H9 (cell line): ENCODE data around the gene LIM2. TPM values are rescaled to one million over a fixed set of nuclear protein-coding genes. Genes with fewer than 3 reads are reported as not detected.

Experiments used
- DNase-seq: peaks from one replicate; pipeline ENCODE4 v3.0.0-alpha.2; 2017
- H2AFZ ChIP-seq: one replicate; pipeline ENCODE4 v1.6.1; 2013; ENCODE audit warnings: mild to moderate bottlenecking, low read length, control low read depth, moderate library complexity
- H2AK5ac ChIP-seq: 2 replicates; pipeline ENCODE4 v1.6.1; 2013; ENCODE audit warnings: low read length, control low read depth, mixed read lengths; ENCODE audit not compliant: insufficient read length
- H2BK120ac ChIP-seq: one replicate; pipeline ENCODE4 v1.6.1; 2013; ENCODE audit warnings: low read depth, mild to moderate bottlenecking, low read length, control low read depth, inconsistent platforms; ENCODE audit not compliant: poor library complexity, severe bottlenecking
- H2BK12ac ChIP-seq: 2 replicates; pipeline ENCODE4 v1.6.1; 2013; ENCODE audit warnings: low read length, control low read depth, mixed read lengths, low read depth; ENCODE audit not compliant: insufficient read length
- H2BK15ac ChIP-seq: 2 replicates; pipeline ENCODE4 v1.6.1; 2013; ENCODE audit warnings: low read depth, low read length, control low read depth
- H2BK20ac ChIP-seq: one replicate; pipeline ENCODE4 v1.6.1; 2013; ENCODE audit warnings: low read depth, mild to moderate bottlenecking, low read length, control low read depth, inconsistent platforms; ENCODE audit not compliant: poor library complexity, severe bottlenecking
- H2BK5ac ChIP-seq: 2 replicates; pipeline ENCODE4 v1.6.1; 2013; ENCODE audit warnings: low read length, control low read depth, mixed read lengths; ENCODE audit not compliant: insufficient read length
- H3K14ac ChIP-seq: 2 replicates; pipeline ENCODE4 v1.6.1; 2013; ENCODE audit warnings: low read length, control low read depth; ENCODE audit not compliant: insufficient read depth
- H3K18ac ChIP-seq: 2 replicates; pipeline ENCODE4 v1.6.1; 2013; ENCODE audit warnings: low read depth, mild to moderate bottlenecking, mixed read lengths, low read length, control low read depth; ENCODE audit not compliant: insufficient read length
- H3K23ac ChIP-seq: 2 replicates; pipeline ENCODE4 v1.6.1; 2013; ENCODE audit warnings: low read length, control low read depth, mixed read lengths, low read depth; ENCODE audit not compliant: insufficient read length
- H3K23me2 ChIP-seq: 2 replicates; pipeline ENCODE4 v1.6.1; 2013; ENCODE audit warnings: low read depth, mild to moderate bottlenecking, mixed read lengths, low read length, control low read depth; ENCODE audit not compliant: insufficient read length, poor library complexity, severe bottlenecking
- H3K27ac ChIP-seq: 2 replicates; pipeline ENCODE4 v1.5.1; 2013; ENCODE audit warnings: low read length, control low read depth, mixed read lengths, low read depth; ENCODE audit not compliant: insufficient read length
- H3K27me3 ChIP-seq: 2 replicates; pipeline ENCODE4 v1.6.1; 2013; ENCODE audit warnings: low read length, control low read depth, inconsistent platforms; ENCODE audit not compliant: insufficient read depth
- H3K4ac ChIP-seq: 2 replicates; pipeline ENCODE4 v1.6.1; 2013; ENCODE audit warnings: low read depth, mild to moderate bottlenecking, control low read depth, inconsistent platforms, low read length, moderate library complexity
- H3K4me1 ChIP-seq: 2 replicates; pipeline ENCODE4 v1.6.1; 2013; ENCODE audit warnings: low read length, control low read depth, inconsistent platforms; ENCODE audit not compliant: insufficient read depth
- H3K4me2 ChIP-seq: 2 replicates; pipeline ENCODE4 v1.6.1; 2013; ENCODE audit warnings: low read length, control low read depth, mixed read lengths; ENCODE audit not compliant: insufficient read length, insufficient read depth
- H3K56ac ChIP-seq: 2 replicates; pipeline ENCODE4 v1.6.1; 2013; ENCODE audit warnings: low read depth, mild to moderate bottlenecking, mixed read lengths, low read length, control low read depth; ENCODE audit not compliant: insufficient read length
- H3K79me1 ChIP-seq: 2 replicates; pipeline ENCODE4 v1.6.1; 2013; ENCODE audit warnings: low read depth, mild to moderate bottlenecking, moderate library complexity, low read length, control low read depth, inconsistent platforms; ENCODE audit not compliant: insufficient read depth, poor library complexity, severe bottlenecking
- H3K79me2 ChIP-seq: 2 replicates; pipeline ENCODE4 v1.6.1; 2013; ENCODE audit warnings: low read length, control low read depth, inconsistent platforms; ENCODE audit not compliant: insufficient read depth
- H3K9ac ChIP-seq: 2 replicates; pipeline ENCODE4 v1.6.1; 2013; ENCODE audit warnings: low read length, control low read depth, mixed read lengths; ENCODE audit not compliant: insufficient read length; ENCODE audit errors: extremely low read depth
- H3K9me3 ChIP-seq: one replicate; pipeline ENCODE4 v1.6.1; 2013; ENCODE audit warnings: low read depth, low read length, inconsistent platforms; ENCODE audit not compliant: control insufficient read depth
- H3T11ph ChIP-seq: one replicate; pipeline ENCODE4 v1.6.1; 2013; ENCODE audit warnings: mild to moderate bottlenecking, low read length, control low read depth, inconsistent platforms
- H4K20me1 ChIP-seq: one replicate; pipeline ENCODE4 v1.6.1; 2013; ENCODE audit not compliant: control insufficient read depth, insufficient read length, insufficient read depth
- H4K5ac ChIP-seq: 2 replicates; pipeline ENCODE4 v1.6.1; 2013; ENCODE audit warnings: low read depth, mild to moderate bottlenecking, mixed read lengths, low read length, control low read depth; ENCODE audit not compliant: insufficient read length
- H4K8ac ChIP-seq: replicated peaks from 2 replicates; pipeline ENCODE4 v1.6.1; 2013; ENCODE audit warnings: low read length, control low read depth, mixed read lengths, low read depth; ENCODE audit not compliant: insufficient read length
- H4K91ac ChIP-seq: 2 replicates; pipeline ENCODE4 v1.6.1; 2013; ENCODE audit warnings: low read depth, mild to moderate bottlenecking, moderate library complexity, mixed read lengths, low read length, control low read depth; ENCODE audit not compliant: insufficient read length
- H3K27ac Mint-ChIP-seq, 3 experiments: 2 replicates in 2 of 3; 3 replicates in 1 of 3; pipeline ENCODE4 v1.8.0; 2020 to 2021; ENCODE audit warnings: mixed read lengths in 3 of 3, mild to moderate bottlenecking in 1 of 3, moderate library complexity in 1 of 3
- H3K27me3 Mint-ChIP-seq: 2 replicates; pipeline ENCODE4 v1.8.0; 2021; ENCODE audit warnings: low read depth, mild to moderate bottlenecking, moderate library complexity, mixed read lengths
- H3K36me3 Mint-ChIP-seq, 3 experiments: 2 replicates in 2 of 3; 3 replicates in 1 of 3; pipeline ENCODE4 v1.8.0; 2020 to 2021; ENCODE audit warnings: low read depth in 3 of 3, mixed read lengths in 3 of 3; ENCODE audit not compliant: insufficient read depth in 1 of 3
- H3K4me1 Mint-ChIP-seq, 2 experiments: 2 replicates each; pipeline ENCODE4 v1.8.0; 2020; ENCODE audit warnings: mixed read lengths in 2 of 2
- H3K4me3 Mint-ChIP-seq, 2 experiments: 2 replicates in 1 of 2; 3 replicates in 1 of 2; pipeline ENCODE4 v1.8.0; 2020 to 2021; ENCODE audit warnings: mild to moderate bottlenecking in 2 of 2, mixed read lengths in 2 of 2, moderate library complexity in 1 of 2
- H3K9me3 Mint-ChIP-seq, 2 experiments: 2 replicates in 1 of 2; 3 replicates in 1 of 2; pipeline ENCODE4 v1.8.0; 2020; ENCODE audit warnings: mild to moderate bottlenecking in 2 of 2, mixed read lengths in 2 of 2, moderate library complexity in 1 of 2
- WGBS: extraction: QIAGEN DNeasy Blood & Tissue Kit; methylation state at CpG from one replicate; pipeline ENCODE4 v1.1.7; 2013; ENCODE audit warnings: missing lambda C conversion rate, low lambda C conversion rate, mixed read lengths; ENCODE audit not compliant: insufficient read length; ENCODE audit errors: extremely low coverage; 5-methylcytosine and 5-hydroxymethylcytosine counted together
- total RNA-seq: library from RNA; stranded (reverse); gene quantifications from 2 replicates; pipeline ENCODE4 v1.2.1, GENCODE V29; 2021
- TF ChIP-seq, protein P1 (sequence below): fragments of 200-600 bp; sonication (generic); conservative IDR thresholded peaks from 3 replicates; pipeline ENCODE4 v1.8.0; 2021; ENCODE audit warnings: antibody characterized with exemption, mild to moderate bottlenecking

LIM2 gene
- total RNA-seq, 1 experiment from 2014 or later = not detected

GRCh38 chr19:51352783-51353360 is 34.9 kb downstream of the LIM2 start:
- H3K79me2 ChIP-seq = no peaks in the 10 kb centered on the region
- no peak overlapping the region for H2BK120ac ChIP-seq
- Mint-ChIP-seq H3K36me3 (peaks cover 4 to 22% (median 7%) of the 10 kb centered on the region in 3 experiments; a peak in 6 of 7 replicates), H3K4me3 (no peak overlapping the region), H3K27ac (no peak overlapping the region), H3K4me1 (peaks cover 13 to 18% of the 10 kb centered on the region in 2 experiments), H3K27me3 (no peaks in the 10 kb centered on the region), H3K9me3 (no peaks in the 10 kb centered on the region)
- no peak overlapping the region for H4K5ac ChIP-seq
- H3K23ac ChIP-seq = no peak overlapping the region
- no peak overlapping the region for H2AK5ac ChIP-seq
- no peak overlapping the region for H3K27ac ChIP-seq
- no peak overlapping the region for H2BK5ac ChIP-seq
- no peaks in the 10 kb centered on the region for H3K9me3 ChIP-seq
- H2BK20ac ChIP-seq = no peak overlapping the region
- H2BK15ac ChIP-seq = no peak overlapping the region
- no peak overlapping the region for H4K91ac ChIP-seq
- H3K4ac ChIP-seq = no peak overlapping the region
- H3K56ac ChIP-seq = no peak overlapping the region
- H3K79me1 ChIP-seq = no peaks in the 10 kb centered on the region
- H3K4me2 ChIP-seq = no peak overlapping the region
- H3K4me1 ChIP-seq = no peaks in the 10 kb centered on the region
- no peak overlapping the region for H3K9ac ChIP-seq
- H3K14ac ChIP-seq = no peak overlapping the region
- no peaks in the 10 kb centered on the region for H4K20me1 ChIP-seq
- no peaks in the 10 kb centered on the region for H3K23me2 ChIP-seq
- H3K18ac ChIP-seq = no peak overlapping the region
- H3K27me3 ChIP-seq = no peaks in the 10 kb centered on the region
- TF ChIP-seq, protein P1, sequence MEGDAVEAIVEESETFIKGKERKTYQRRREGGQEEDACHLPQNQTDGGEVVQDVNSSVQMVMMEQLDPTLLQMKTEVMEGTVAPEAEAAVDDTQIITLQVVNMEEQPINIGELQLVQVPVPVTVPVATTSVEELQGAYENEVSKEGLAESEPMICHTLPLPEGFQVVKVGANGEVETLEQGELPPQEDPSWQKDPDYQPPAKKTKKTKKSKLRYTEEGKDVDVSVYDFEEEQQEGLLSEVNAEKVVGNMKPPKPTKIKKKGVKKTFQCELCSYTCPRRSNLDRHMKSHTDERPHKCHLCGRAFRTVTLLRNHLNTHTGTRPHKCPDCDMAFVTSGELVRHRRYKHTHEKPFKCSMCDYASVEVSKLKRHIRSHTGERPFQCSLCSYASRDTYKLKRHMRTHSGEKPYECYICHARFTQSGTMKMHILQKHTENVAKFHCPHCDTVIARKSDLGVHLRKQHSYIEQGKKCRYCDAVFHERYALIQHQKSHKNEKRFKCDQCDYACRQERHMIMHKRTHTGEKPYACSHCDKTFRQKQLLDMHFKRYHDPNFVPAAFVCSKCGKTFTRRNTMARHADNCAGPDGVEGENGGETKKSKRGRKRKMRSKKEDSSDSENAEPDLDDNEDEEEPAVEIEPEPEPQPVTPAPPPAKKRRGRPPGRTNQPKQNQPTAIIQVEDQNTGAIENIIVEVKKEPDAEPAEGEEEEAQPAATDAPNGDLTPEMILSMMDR = no peak
- H4K8ac ChIP-seq = no peak overlapping the region
- WGBS = no CpG with 5 or more reads among the region's 16 CpGs
- H2BK12ac ChIP-seq = no peak overlapping the region
- DNase-seq = no peak
- H2AFZ ChIP-seq = no peak overlapping the region
- no peak overlapping the region for H3T11ph ChIP-seq
